HL-60 (cell line): ENCODE results near the gene HPN.

Experiments
- DNase-seq, 2 experiments: peaks; one replicate each; pipeline ENCODE4 v3.0.0-alpha.2; 2010 to 2020; ENCODE audit warnings: low read depth in 1 of 2, low spot score in 1 of 2
- H3K27ac ChIP-seq: fragments of 250-450 bp; sonication (Bioruptor Pico); replicated peaks from 2 replicates; pipeline ENCODE4 v1.5.1; 2020; ENCODE audit warnings: mild to moderate bottlenecking, moderate library complexity
- H3K27me3 ChIP-seq: fragments of 250-450 bp; sonication (Bioruptor Pico); 2 replicates; pipeline ENCODE4 v1.5.1; 2021; ENCODE audit warnings: mild to moderate bottlenecking, moderate library complexity; ENCODE audit not compliant: insufficient read depth, poor library complexity, severe bottlenecking
- H3K4me3 ChIP-seq: replicated peaks from 2 replicates; pipeline ENCODE4 v1.5.1; 2011; ENCODE audit warnings: mild to moderate bottlenecking, control low read depth, low read length; ENCODE audit not compliant: insufficient read depth
- GABPA ChIP-seq: IDR thresholded peaks from 2 replicates; pipeline ENCODE4 v1.6.1; 2012; ENCODE audit warnings: low read depth
- POLR2AphosphoS5 ChIP-seq: IDR thresholded peaks from 2 replicates; pipeline ENCODE4 v1.6.1; 2012; ENCODE audit warnings: low read depth
- SPI1 ChIP-seq: IDR thresholded peaks from 2 replicates; pipeline ENCODE4 v1.6.1; 2012; ENCODE audit warnings: low read depth, mild to moderate bottlenecking, borderline replicate concordance
- TF ChIP-seq, protein P1 (sequence below): IDR thresholded peaks from 2 replicates; pipeline ENCODE4 v1.6.1; 2012; ENCODE audit warnings: low read depth; ENCODE audit not compliant: insufficient replicate concordance
- TF ChIP-seq, protein P2 (sequence below): IDR thresholded peaks from one replicate; pipeline ENCODE4 v1.5.1; 2011; ENCODE audit warnings: low read length, control low read depth, inconsistent platforms; ENCODE audit not compliant: insufficient read depth

HPN gene

DNA sequence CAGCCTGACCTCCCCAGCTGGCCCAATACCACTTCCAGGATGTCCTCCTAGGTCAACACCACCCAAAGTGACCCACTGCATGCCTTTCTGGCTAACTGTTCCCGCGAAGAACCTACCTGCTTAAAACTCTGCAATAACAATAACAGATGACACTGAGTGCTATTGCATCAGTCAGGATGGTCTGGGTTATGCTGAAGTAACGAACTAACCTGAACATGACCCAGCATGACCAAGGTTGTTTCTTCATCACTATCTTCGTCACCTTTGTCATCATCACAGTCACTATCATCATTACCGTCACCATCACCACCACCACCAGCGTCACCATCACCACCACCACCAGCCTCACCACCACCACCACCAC is 63.5 kb downstream of the HPN start:
- Histone ChIP-seq H3K27me3 (no peaks in the 10 kb centered on the region), H3K4me3 (no peak overlapping the region), H3K27ac (no peak overlapping the region)
- no peak for TF ChIP-seq SPI1
- TF ChIP-seq, protein P1, sequence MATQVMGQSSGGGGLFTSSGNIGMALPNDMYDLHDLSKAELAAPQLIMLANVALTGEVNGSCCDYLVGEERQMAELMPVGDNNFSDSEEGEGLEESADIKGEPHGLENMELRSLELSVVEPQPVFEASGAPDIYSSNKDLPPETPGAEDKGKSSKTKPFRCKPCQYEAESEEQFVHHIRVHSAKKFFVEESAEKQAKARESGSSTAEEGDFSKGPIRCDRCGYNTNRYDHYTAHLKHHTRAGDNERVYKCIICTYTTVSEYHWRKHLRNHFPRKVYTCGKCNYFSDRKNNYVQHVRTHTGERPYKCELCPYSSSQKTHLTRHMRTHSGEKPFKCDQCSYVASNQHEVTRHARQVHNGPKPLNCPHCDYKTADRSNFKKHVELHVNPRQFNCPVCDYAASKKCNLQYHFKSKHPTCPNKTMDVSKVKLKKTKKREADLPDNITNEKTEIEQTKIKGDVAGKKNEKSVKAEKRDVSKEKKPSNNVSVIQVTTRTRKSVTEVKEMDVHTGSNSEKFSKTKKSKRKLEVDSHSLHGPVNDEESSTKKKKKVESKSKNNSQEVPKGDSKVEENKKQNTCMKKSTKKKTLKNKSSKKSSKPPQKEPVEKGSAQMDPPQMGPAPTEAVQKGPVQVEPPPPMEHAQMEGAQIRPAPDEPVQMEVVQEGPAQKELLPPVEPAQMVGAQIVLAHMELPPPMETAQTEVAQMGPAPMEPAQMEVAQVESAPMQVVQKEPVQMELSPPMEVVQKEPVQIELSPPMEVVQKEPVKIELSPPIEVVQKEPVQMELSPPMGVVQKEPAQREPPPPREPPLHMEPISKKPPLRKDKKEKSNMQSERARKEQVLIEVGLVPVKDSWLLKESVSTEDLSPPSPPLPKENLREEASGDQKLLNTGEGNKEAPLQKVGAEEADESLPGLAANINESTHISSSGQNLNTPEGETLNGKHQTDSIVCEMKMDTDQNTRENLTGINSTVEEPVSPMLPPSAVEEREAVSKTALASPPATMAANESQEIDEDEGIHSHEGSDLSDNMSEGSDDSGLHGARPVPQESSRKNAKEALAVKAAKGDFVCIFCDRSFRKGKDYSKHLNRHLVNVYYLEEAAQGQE, result no peak
- no peak for TF ChIP-seq GABPA
- TF ChIP-seq, protein P2, sequence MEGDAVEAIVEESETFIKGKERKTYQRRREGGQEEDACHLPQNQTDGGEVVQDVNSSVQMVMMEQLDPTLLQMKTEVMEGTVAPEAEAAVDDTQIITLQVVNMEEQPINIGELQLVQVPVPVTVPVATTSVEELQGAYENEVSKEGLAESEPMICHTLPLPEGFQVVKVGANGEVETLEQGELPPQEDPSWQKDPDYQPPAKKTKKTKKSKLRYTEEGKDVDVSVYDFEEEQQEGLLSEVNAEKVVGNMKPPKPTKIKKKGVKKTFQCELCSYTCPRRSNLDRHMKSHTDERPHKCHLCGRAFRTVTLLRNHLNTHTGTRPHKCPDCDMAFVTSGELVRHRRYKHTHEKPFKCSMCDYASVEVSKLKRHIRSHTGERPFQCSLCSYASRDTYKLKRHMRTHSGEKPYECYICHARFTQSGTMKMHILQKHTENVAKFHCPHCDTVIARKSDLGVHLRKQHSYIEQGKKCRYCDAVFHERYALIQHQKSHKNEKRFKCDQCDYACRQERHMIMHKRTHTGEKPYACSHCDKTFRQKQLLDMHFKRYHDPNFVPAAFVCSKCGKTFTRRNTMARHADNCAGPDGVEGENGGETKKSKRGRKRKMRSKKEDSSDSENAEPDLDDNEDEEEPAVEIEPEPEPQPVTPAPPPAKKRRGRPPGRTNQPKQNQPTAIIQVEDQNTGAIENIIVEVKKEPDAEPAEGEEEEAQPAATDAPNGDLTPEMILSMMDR, result no peak
- no peak for TF ChIP-seq POLR2AphosphoS5
- no peak for DNase-seq

DNA sequence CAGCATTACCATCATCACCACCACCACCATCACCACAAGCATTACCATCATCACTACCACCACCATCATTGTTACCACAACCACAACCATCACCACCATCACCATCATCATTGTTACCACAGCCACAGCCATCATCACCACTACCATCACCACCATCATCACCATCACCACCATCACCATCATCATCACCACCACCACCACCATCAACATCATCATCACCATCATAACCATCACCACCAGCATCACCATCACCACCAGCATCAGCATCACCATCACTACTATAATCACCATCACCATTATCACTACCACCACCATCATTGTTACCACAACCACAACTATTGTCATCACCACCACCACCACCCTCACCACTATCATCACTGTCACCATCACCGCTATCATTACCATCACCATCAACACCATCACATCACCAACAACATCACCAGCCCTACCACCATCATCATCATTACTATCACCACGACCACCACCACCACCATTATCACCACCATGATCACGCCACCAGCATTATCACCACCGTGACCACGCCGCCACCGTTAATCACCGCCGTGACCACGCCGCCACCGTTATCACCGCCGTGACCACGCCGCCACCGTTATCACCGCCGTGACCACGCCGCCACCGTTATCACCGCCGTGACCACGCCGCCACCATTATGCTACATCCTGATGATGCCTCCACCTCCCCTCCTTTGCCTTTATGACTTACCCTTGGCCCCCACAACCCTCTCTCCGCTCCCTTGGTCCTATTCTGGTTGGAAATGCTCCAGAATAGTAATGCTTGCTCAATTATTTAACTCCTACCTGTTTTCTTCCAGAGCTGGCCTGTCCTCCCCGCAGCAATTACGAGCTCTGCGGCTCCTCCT is 64.1 kb downstream of the HPN start:
- Histone ChIP-seq H3K4me3 (no peak overlapping the region), H3K27me3 (no peaks in the 10 kb centered on the region), H3K27ac (no peak overlapping the region)
- no peak for TF ChIP-seq SPI1
- TF ChIP-seq, protein P1, result no peak
- no peak for TF ChIP-seq POLR2AphosphoS5
- TF ChIP-seq GABPA, result no peak
- TF ChIP-seq, protein P2, result no peak
- no peak for DNase-seq

DNA sequence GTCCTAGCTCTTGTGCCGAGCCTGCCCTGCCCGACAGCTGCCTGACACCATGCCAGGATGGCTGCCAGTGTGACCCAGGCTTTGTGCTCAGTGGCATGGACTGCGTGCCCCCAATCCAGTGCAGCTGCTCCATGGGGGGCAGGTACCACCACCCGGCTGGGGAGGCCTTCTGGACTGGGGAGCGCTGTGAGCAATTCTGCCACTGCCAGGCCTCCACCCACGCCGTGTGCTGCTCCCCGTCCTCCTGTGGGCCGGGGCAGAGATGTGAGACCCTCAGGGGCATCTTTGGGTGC is 64.7 kb downstream of the HPN start:
- Histone ChIP-seq H3K27ac (no peak overlapping the region), H3K27me3 (no peaks in the 10 kb centered on the region), H3K4me3 (no peak overlapping the region)
- TF ChIP-seq POLR2AphosphoS5 (no peak), SPI1 (no peak), GABPA (no peak)
- TF ChIP-seq, protein P1, result no peak
- TF ChIP-seq, protein P2, result no peak
- DNase-seq, result no peak
